HepG2 (cell line): Measurements from ENCODE around the gene RNF183. TPM values are rescaled to one million over a fixed set of nuclear protein-coding genes. Genes with fewer than 3 reads are reported as not detected.

ENCODE experiments used
- ATAC-seq: fragments of 200-7000 bp; cut with Tn5 transposase; 3 replicates; pipeline ENCODE4 v1.9.1; 2020; ENCODE audit warnings: mild to moderate bottlenecking, moderate library complexity
- BruUV-seq: library from RNA; stranded (reverse); fragments of 400-500 nt; replicated peaks from 2 replicates; lab custom pipeline; 2021; lab: Mats Ljungman, UMichigan
- CTCF ChIA-PET: fragments of 300-600 bp; formaldehyde crosslinking; extraction: SDS; loops from one replicate; lab custom pipeline; 2021; ENCODE audit warnings: low total read pairs, inconsistent platforms, low intra/inter-chr PET ratio; lab: Yijun Ruan, JAX
- POLR2A ChIA-PET: fragments of 350-600 bp; sonication (Branson Sonifier 250); formaldehyde crosslinking; loops from one replicate; lab custom pipeline; 2020; ENCODE audit warnings: antibody characterized with exemption, inconsistent platforms; lab: Yijun Ruan, JAX
- DNase-seq: peaks from one replicate; pipeline ENCODE4 v3.0.0-alpha.2; 2015; ENCODE audit warnings: low spot score
- FAIRE-seq: peaks from 3 replicates; lab custom pipeline; 2011; peaks lifted over from hg19 to GRCh38; lab: Jason Lieb, UNC
- H2AFZ ChIP-seq: one replicate; pipeline ENCODE4 v1.6.1; 2011; ENCODE audit warnings: low read length, inconsistent platforms
- H3K27ac ChIP-seq: fragments of 300-600 bp; 3 replicates; pipeline ENCODE4 v1.8.0; 2011; ENCODE audit warnings: mixed run types, mild to moderate bottlenecking, mixed read lengths, low read length, inconsistent platforms; ENCODE audit not compliant: insufficient read depth; ENCODE audit errors: extremely low read length
- H3K27me3 ChIP-seq, 2 experiments: fragments of 200-600 bp in 1 of 2; 2 replicates in 1 of 2; 3 replicates in 1 of 2; pipeline versions ENCODE4 v1.6.0 to v1.8.0; 2011; ENCODE audit warnings: low read length in 2 of 2, mild to moderate bottlenecking in 2 of 2, moderate library complexity in 2 of 2, inconsistent platforms in 1 of 2; ENCODE audit not compliant: insufficient read depth in 2 of 2, control insufficient read depth in 1 of 2
- H3K36me3 ChIP-seq, 2 experiments: fragments of 200-600 bp in 1 of 2; replicated peaks in 1 of 2; 2 replicates in 1 of 2; 3 replicates in 1 of 2; pipeline versions ENCODE4 v1.5.1 to v1.8.0; 2011; ENCODE audit warnings: low read length in 2 of 2, inconsistent platforms in 1 of 2; ENCODE audit not compliant: insufficient read depth in 2 of 2, control insufficient read depth in 1 of 2
- H3K4me1 ChIP-seq: 2 replicates; pipeline ENCODE4 v1.5.1; 2012; ENCODE audit warnings: low read length, inconsistent platforms; ENCODE audit not compliant: insufficient read depth
- H3K4me2 ChIP-seq: 2 replicates; pipeline ENCODE4 v1.6.0; 2011; ENCODE audit warnings: low read depth, low read length, inconsistent platforms
- H3K4me3 ChIP-seq, 3 experiments: fragments of 200-600 bp in 1 of 3; sonication (generic), shearing (Covaris generic) in 1 of 3; replicated peaks in 1 of 3; 2 replicates each; pipeline ENCODE4 v1.5.1; 2011 to 2016; ENCODE audit warnings: low read length in 3 of 3, inconsistent platforms in 2 of 3, low read depth in 2 of 3, mild to moderate bottlenecking in 2 of 3, control low read depth in 1 of 3, mixed read lengths in 1 of 3; ENCODE audit not compliant: insufficient read depth in 1 of 3
- H3K79me2 ChIP-seq: one replicate; pipeline ENCODE4 v1.6.1; 2011; ENCODE audit warnings: low read length, inconsistent platforms; ENCODE audit not compliant: insufficient read depth
- H3K9ac ChIP-seq: 2 replicates; pipeline ENCODE4 v1.6.0; 2011; ENCODE audit warnings: mild to moderate bottlenecking, low read depth, low read length, inconsistent platforms; ENCODE audit not compliant: insufficient read depth
- H3K9me3 ChIP-seq: 2 replicates; pipeline ENCODE4 v1.5.1; 2012; ENCODE audit warnings: mild to moderate bottlenecking, low read length
- H4K20me1 ChIP-seq: 2 replicates; pipeline ENCODE4 v1.6.0; 2011; ENCODE audit warnings: inconsistent platforms, mild to moderate bottlenecking, low read length, moderate library complexity; ENCODE audit not compliant: insufficient read depth
- CREB1 ChIP-seq, 2 experiments: fragments of 450-650 bp in 1 of 2; IDR thresholded peaks; 2 replicates each; pipeline ENCODE4 v1.6.1; 2016 to 2017; ENCODE audit warnings: control low read depth in 1 of 2, mild to moderate bottlenecking in 1 of 2, missing compliant biosample characterization in 1 of 2, missing genetic modification characterization in 1 of 2
- HNRNPK ChIP-seq: fragments of 200-400 bp; formaldehyde crosslinking; IDR thresholded peaks from 2 replicates; pipeline ENCODE4 v1.6.1; 2018; ENCODE audit warnings: low read length, low read depth, moderate library complexity, mild to moderate bottlenecking; ENCODE audit not compliant: poor library complexity, severe bottlenecking
- SIN3B ChIP-seq: fragments of 150-350 bp; IDR thresholded peaks from 2 replicates; pipeline ENCODE4 v1.6.1; 2014; ENCODE audit warnings: low read length
- ZNF280B ChIP-seq: sonication (generic); formaldehyde crosslinking; IDR thresholded peaks from 2 replicates; pipeline ENCODE4 v1.5.0; 2020; ENCODE audit warnings: missing genetic modification reagents, mild to moderate bottlenecking, borderline replicate concordance
- ZNF362 ChIP-seq: sonication (generic); formaldehyde crosslinking; IDR thresholded peaks from 2 replicates; pipeline ENCODE4 v1.4.0; 2020; ENCODE audit warnings: missing genetic modification reagents, mild to moderate bottlenecking, borderline replicate concordance
- ZNF740 ChIP-seq: sonication (generic); formaldehyde crosslinking; IDR thresholded peaks from 2 replicates; pipeline ENCODE4 v1.4.0; 2020; ENCODE audit warnings: missing genetic modification reagents
- WGBS: methylation state at CpG from one replicate; pipeline ENCODE4 v1.1.6; 2017; ENCODE audit warnings: low lambda C conversion rate; 5-methylcytosine and 5-hydroxymethylcytosine counted together
- in situ Hi-C: cut with HindIII; loops from 2 replicates; pipeline ENCODE4 v1.10.0; 2017; ENCODE audit warnings: low pct_unique_long_range_greater_than_20kb; ENCODE audit not compliant: extremely low pct_ligation_motif_present
- intact Hi-C: fragments of 100-400 bp; cut with micrococcal nuclease; formaldehyde crosslinking; loops from one replicate; pipeline ENCODE4 v1.10.0; 2022; ENCODE audit not compliant: unreplicated experiment
- polyA plus RNA-seq, 8 experiments: library from polyadenylated mRNA; depleted of rRNA in 3 of 8; stranded (reverse) in 7 of 8; unstranded in 1 of 8; fragments of >200 nt; fragmentation: Illumina TruSeq in 4 of 8; extraction: Trizol in 4 of 8; gene quantifications; 2 replicates each; pipeline versions ENCODE4 v1.2.1 to v1.2.3, GENCODE V29; 2011 to 2016; ENCODE audit warnings: low read depth in 4 of 8, missing spikeins in 1 of 8, mixed read lengths in 1 of 8; ENCODE audit not compliant: insufficient read depth in 1 of 8
- total RNA-seq, 5 experiments: library from RNA; depleted of rRNA; stranded (reverse); fragments of >200 nt; fragmentation: Illumina TruSeq; extraction: Trizol; gene quantifications; 2 replicates each; pipeline ENCODE4 v1.2.3, GENCODE V29; 2016; ENCODE audit warnings: low read depth in 1 of 5

RNF183 gene
- total and polyA plus RNA-seq, 2 of the 13 experiments (the other 11 are each of a cell fraction or from before 2014, with no cell fraction given) = 0.13 to 6.5 TPM

GRCh38 chr9:113306566-113306965, 3.4 kb upstream of the RNF183 start:
- BruUV-seq = no TSS peak
- H3K9me3 ChIP-seq = no peaks in the 10 kb centered on the region

GRCh38 chr9:113301548-113301947, 1.6 kb downstream of the RNF183 start:
- Histone ChIP-seq H3K4me2 (no peak overlapping the region), H4K20me1 (no peaks in the 10 kb centered on the region), H3K27me3 (no peaks in the 10 kb centered on the region; a peak in 1 of 5 replicates), H3K4me1 (peaks cover 31% of the 10 kb centered on the region), H3K36me3 (no peaks in the 10 kb centered on the region), H3K9me3 (no peaks in the 10 kb centered on the region), H3K27ac (no peak overlapping the region), H2AFZ (no peak overlapping the region), H3K79me2 (no peaks in the 10 kb centered on the region), H3K4me3 (no peak overlapping the region), H3K9ac (no peak overlapping the region)
- ATAC-seq (no peak), DNase-seq (no peak), FAIRE-seq (no peak)
- CTCF ChIA-PET = no interaction called here
- 0 out of 2 replicates have a peak, but pooled peaks have one; percentile 15 for TF ChIP-seq CREB1 (IDR thresholded peaks at IDR 0.05)
- TF ChIP-seq CREB1 (CRISPR knock-in tag; IDR thresholded peaks at IDR 0.05) = no peak
- TF ChIP-seq ZNF362 (CRISPR knock-in tag) = no peak
- intact Hi-C loops (no loop called here), in situ Hi-C loops (no loop called here)
- 80% methylated on average over 8 of the region's 8 CpGs for WGBS
- POLR2A ChIA-PET = no interaction called here
- BruUV-seq = no TSS peak

More at GRCh38 chr9:113306566-113306965, 3.4 kb upstream of the RNF183 start:
- Histone ChIP-seq H2AFZ (no peak overlapping the region), H4K20me1 (no peaks in the 10 kb centered on the region), H3K79me2 (no peaks in the 10 kb centered on the region), H3K27ac (no peak overlapping the region), H3K9ac (no peak overlapping the region), H3K4me1 (peaks cover 34% of the 10 kb centered on the region), H3K4me3 (no peak overlapping the region), H3K36me3 (no peaks in the 10 kb centered on the region), H3K4me2 (no peak overlapping the region), H3K27me3 (no peaks in the 10 kb centered on the region; a peak in 1 of 5 replicates)
- intact Hi-C loops = no loop called here
- ChIA-PET POLR2A (no interaction called here), CTCF (no interaction called here)
- 53% methylated on average over 1 of the region's 1 CpG for WGBS
- DNase-seq (no peak), ATAC-seq (no peak), FAIRE-seq (no peak)
- TF ChIP-seq SIN3B = no peak
- TF ChIP-seq ZNF740 (CRISPR knock-in tag) = no peak
- TF ChIP-seq ZNF280B (CRISPR knock-in tag) = no peak
- peak; percentile 88 for TF ChIP-seq HNRNPK
- in situ Hi-C loops = no loop called here
